Retina (tissue), 1 donor: ENCODE results near the gene TGFB2.

ENCODE experiments used
- DNase-seq: peaks from one replicate; pipeline ENCODE4 v3.0.0-alpha.2; 2016

TGFB2 gene

DNA sequence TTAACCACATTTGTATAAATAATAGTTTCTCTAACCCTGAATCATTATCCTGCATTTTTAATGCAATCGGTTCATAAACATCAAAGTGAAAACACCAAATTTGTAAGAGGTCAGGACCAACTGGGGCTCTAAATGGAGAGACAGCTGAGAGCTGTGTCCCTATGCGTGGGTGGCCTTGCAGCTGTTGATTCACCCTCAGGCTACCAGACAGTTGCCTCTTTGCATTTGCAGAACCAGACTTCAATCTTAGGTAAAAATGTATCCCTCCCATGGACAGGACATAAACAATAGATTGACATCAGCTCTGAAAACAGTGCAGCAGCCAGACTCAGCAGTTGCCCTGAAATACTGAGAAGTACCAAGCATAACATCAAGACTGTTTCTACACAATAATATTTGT is 8.8 kb upstream of the TGFB2 start:
- peak; percentile 56 for DNase-seq

DNA sequence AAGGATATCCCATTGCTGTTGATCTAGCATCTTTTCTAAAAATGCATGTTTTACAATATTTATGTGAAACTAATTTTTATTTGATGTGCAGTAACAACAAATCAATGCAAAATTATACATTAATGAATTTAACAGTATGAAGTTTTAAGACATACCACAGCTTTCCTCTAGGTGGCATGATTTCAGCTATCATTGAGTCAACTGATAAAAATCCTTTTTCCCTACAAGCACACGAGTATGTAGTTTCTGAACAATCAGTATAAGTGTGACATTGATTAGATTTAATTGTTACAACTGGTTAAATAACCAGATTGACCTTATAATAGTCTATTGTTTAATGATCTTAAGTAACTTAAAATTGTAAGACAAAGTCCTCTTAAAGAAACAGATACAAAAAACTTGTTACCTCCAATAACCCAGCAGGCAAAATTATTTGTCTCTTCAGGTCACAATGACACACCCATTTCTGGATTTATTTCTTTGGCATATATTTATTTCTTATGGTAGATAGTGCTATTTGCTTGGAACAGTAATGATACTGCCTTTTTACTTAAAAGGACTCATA is 5.8 kb upstream of the TGFB2 start:
- no peak for DNase-seq

DNA sequence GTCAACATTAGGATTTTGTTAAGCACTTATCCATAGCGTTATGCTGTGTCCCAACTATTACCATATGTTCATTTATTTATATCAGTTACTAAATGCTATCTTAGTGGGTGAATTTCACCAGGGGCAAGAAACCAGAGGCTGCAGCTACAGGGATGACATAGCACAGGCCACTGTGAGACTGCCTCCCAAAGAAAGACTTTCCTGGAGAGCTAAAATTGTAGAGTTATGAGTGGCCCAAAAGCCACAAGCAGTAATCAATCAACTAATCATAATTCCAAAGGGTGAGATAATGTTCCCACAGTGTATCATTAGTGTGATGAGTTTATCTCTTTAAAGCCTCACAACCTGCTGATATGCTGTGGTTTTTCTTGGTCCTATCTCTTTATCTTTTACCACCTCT is 3.8 kb upstream of the TGFB2 start:
- DNase-seq: no peak

DNA sequence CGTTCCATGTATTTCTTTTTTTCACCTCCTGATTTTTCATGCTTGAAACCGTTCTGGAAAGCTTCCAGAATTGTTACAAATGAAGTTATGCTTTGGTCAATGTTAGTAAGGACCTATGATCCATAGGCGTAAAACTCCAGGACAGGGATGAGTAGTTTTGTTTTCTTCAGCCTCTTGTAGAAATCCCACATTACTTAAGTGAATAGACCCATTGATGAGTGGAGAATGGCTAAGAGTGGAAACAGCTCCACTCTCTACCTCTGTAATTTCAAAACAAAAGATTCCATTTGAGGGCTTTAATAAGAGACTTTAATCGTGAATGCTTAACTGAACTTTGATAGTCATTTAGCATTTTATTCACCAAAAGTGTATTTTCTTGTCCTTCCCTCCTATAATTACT is 3.0 kb upstream of the TGFB2 start:
- no peak for DNase-seq

DNA sequence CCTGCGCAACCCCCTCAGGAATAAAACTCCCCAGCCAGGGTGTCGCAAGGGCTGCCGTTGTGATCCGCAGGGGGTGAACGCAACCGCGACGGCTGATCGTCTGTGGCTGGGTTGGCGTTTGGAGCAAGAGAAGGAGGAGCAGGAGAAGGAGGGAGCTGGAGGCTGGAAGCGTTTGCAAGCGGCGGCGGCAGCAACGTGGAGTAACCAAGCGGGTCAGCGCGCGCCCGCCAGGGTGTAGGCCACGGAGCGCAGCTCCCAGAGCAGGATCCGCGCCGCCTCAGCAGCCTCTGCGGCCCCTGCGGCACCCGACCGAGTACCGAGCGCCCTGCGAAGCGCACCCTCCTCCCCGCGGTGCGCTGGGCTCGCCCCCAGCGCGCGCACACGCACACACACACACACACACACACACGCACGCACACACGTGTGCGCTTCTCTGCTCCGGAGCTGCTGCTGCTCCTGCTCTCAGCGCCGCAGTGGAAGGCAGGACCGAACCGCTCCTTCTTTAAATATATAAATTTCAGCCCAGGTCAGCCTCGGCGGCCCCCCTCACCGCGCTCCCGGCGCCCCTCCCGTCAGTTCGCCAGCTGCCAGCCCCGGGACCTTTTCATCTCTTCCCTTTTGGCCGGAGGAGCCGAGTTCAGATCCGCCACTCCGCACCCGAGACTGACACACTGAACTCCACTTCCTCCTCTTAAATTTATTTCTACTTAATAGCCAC is 696 bp downstream of the TGFB2 start:
- peak; percentile 95 for DNase-seq

DNA sequence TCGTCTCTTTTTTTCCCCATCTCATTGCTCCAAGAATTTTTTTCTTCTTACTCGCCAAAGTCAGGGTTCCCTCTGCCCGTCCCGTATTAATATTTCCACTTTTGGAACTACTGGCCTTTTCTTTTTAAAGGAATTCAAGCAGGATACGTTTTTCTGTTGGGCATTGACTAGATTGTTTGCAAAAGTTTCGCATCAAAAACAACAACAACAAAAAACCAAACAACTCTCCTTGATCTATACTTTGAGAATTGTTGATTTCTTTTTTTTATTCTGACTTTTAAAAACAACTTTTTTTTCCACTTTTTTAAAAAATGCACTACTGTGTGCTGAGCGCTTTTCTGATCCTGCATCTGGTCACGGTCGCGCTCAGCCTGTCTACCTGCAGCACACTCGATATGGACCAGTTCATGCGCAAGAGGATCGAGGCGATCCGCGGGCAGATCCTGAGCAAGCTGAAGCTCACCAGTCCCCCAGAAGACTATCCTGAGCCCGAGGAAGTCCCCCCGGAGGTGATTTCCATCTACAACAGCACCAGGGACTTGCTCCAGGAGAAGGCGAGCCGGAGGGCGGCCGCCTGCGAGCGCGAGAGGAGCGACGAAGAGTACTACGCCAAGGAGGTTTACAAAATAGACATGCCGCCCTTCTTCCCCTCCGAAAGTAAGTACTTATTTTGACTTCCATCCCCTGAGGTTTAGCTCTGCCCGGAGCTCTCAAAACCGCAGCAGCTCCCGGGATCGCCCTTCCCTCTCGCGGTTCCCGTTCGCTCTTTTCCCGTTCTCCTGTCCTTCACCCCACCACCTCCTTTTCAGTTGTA is 1.5 kb downstream of the TGFB2 start:
- peak; percentile 76 for DNase-seq

DNA sequence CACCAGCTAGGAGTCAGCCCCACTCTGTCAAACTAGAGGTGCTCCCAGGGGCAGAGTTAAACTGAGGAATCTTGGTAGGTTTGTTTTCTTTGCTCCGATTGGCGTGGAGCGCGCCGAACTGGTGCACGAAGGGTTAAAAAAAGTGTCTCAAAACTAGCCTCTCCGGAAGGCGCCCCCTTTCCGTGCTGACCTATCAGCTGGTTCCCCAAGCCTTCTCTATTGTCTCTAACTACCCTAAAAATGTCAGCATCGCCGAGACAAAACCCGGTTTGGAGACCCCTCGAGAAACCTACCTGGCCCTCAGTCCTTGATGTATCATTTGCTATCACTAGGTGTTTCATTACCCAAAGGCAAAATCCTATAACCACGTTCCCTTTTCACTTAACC is 2.2 kb downstream of the TGFB2 start:
- peak; percentile 75 for DNase-seq

DNA sequence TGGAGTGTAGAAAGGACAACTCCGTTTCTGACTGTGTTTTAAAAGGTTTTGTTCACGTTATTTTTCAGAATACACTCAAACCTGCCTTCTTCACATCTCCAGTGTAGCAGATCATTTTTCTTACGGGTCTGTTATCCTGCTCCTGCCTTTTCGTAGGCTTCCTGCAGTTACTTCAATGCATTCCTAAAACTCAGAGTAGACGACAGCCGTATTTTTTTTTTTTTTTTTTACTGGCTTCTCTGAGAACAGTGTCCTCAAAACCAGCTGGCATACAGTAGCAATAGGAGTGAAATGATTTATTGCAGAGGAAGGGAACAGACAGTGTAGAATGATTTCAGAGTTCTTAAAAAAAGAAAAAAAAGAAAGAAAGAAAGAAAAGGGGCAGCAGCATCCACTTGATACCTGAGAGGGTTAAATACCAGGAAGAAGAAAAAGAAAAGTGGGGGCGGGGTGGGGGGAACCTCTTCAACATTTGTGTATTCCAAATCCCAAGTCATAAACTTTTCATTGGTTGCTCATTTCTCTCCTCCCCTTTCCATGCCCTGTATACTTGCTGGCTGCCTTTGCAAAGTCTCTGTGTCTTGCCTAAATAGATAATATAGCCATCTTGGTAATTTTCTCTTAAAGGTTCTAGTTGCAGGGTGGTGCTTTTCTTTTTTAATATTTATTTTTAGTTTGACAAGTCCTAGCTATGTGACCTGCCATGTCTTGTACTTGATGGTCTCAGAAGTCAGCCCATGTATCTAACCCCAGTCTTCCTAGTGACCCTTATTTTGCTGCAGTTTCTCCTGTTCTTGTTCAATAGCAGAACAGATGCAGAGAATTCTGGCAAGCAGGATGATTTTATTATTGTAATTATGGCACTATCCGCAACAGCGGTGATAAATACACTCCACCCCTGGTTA is 2.8 kb downstream of the TGFB2 start:
- peak; percentile 65 for DNase-seq

DNA sequence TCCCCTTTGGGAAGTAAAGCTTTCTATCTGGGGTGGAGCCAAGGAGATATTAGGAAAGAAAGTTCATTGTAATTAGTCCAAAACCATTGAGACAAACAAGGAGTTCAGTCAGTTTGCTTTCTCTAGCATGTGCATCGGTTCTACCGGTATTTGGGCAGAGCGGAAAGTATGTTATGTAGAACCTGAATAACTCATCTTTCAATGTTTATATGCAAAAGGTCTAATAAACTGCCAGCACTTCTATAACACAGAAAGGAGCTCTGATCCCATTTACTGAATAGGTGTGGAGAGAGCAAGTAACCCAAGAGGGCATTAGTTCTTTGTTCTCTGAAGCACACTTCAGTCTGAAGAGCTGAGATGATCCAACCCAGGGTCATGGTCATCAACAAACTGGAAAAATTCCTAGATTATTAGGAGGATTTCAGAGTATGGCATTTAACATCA is 3.5 kb downstream of the TGFB2 start:
- DNase-seq: peak; percentile 57

DNA sequence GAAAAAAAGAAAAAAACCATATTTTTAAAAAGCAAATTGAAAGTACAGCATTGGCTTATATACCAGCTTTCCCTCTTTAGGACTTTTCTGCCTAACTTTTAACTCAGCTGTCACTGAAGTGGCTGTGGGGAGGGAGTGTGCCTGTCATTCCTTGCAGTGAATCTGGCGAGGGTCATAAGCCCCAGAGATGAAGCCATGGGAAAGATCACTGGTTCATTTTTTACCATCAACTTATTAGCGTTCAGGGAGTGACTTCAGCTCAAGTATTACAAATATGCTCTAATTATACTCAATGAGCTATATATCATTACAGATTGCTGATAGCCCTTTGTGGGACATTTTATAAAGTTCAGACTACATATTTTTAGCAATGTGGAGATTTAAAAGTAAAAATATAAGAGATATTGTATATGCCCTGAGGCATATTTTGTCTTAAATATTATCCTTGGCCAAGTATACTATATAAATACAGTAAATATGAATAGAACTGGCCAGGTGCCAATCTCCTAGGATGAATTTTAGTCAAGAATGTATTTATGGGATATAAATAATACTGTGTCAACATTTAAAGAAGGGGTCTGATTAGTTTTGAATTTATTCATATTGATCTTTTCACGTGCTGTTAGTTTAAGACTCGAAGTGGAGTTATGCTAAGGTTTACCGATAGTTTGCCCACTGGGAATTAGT is 4.4 kb downstream of the TGFB2 start:
- no peak for DNase-seq

DNA sequence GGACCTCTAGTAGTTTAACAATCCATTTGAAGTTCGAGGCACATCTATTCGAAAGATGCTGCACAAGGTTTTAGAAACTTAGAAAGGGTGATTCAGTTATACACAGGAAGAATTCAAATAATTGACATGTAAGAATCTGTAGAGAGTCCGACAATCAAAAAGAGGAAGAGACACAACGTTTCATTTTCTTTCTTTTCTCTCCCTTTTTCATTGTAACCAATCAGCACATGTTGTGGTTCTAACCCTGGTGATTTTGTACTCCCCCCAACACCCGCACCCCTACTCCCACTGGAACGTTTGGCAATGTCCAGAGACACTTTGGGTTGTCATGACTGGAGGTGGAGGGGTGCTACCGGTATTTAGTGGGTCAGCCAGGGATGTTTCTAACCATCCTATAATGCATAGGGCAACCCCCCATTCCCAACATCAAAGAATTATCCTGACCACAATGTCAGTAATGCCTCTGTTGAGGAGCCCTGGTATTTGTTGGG is 4.9 kb downstream of the TGFB2 start:
- DNase-seq: no peak

DNA sequence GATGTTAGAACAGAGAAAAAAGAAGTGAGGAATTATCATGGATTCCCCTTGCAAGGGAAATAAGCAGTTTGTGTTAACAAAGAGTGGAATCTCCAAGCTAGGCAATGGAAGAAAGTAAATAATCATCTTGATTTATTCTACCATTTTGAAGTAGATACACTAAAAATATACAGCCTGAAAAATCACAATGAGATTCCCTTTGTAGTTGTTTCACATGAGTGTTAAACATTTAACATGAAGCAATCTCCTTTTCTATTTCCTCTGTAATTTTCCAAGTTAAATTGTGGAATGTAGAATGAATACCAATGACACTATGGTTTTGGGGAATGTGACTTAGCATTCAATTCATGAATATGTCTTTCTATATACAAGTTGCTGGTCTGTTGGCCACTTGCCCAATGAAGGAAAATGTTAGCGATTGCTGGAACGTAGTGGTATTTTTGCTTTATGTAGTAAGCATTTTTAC is 5.7 kb downstream of the TGFB2 start:
- no peak for DNase-seq

DNA sequence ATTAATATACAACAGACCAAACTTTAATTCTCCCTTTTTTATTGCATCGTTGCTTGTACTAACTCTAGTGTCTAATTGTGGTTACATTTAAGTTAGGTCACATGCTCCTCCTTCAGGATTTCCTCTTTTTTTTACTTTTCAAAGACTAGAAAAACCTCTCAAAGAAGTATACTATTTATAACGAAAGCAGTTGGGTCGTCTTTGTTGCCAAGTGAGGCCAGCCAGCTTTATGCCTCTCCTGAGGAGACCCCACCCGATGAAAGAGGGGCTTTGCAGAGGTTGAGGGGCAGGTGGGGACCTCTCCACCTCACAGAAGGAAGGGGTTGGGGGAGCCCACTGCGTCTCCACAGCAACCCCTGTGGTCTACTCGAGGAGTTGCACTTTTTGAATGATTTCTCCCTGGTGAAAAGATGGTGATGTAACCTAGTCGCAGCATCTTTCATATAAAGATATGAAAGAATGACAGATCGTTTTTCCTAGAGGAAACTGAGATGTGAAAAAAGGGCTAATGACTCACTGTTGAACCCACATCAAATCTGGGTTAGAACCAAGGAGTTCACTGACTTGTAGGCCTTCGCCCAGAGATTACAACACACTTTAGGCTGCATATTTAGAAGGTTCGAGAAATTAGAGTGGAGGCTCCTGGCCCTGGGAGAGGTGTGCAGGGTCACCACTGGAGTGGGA is 6.4 kb downstream of the TGFB2 start:
- DNase-seq: no peak

DNA sequence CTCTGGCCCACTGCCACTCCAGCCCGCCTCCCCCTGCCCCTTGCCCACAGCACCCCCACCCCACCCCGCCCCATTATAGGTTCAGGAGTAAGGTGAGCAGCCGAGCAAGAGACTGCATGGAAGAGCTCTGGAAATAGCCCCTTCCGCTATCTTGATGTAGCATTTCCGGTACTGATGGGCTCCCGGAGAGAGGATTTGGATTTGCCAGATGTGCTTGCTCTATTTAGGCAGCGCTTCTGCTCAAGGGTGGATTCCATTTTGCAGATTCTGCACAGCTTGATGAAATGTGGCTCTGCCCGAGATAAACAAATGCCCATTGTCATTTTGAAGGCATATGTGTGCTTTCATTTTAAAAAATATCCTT is 6.9 kb downstream of the TGFB2 start:
- DNase-seq: no peak

DNA sequence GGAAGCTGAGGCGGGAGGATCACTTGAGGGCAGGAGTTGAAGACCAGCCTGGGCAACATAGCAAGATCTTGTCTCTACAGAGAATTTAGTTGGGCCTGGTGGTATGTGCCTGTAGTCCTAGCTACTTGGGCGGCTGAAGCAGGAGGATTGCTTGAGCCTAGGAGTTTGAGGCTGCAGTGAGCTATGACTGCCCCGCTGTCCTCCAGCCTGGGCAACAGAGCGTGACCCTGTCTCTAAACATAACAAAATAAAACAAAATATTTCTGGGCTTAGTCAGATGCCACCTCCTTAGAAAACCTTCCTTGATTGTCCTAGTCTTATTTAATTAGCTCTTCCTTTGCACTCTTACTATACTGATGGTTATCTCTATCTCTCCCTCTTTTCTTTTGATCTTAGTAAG is 8.5 kb downstream of the TGFB2 start:
- DNase-seq: no peak

DNA sequence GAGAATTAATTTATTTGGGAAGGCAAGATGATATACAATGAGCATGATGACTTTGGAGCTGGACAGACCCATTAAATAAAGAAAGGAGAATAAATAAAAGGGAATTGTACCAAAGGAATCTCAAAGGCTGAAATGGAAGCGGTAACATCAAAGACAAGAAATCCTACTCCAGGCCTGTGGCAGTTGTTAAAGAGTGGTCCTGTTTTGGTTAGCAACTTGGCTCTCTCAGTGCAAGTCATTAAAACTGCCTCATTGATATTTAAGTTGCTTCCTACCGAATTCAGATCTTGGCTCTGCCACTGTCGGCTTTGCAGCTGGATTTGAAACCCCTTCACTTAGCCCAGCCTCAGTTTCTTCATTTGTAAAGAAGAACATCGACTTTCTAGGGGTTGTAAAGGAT is 10.1 kb downstream of the TGFB2 start:
- DNase-seq: no peak

DNA sequence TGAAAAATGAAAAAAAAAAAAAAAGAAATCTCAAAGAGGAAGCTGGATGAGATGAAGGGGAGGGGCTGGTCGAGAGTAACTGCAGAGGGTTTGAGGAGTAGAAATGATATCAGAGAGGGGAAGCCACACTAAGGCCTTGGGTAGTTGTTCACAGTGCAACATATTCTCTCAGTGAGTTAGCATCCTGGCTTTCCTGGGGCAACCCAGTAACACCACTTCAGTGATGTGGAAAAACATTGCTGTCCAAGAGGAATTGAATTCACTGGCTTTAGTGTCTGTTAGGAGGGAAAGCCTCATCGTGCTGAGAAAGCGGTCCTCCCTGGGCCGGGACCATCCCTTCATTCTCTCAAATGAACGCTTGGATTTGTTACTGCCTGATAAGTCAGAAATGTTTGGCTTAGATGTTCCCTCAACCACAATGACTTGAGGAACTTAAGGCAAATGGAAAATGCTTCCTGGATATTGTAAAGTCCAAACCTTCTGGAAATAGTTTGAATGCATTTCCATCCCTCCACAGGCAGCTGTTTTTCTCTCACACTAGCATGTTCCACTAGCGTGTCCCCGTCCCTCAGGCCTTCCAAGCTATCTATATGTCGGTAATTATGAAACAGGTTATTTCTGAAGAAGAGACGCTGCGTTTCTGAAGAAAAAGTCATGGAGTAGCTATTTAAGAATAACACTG is 12.2 kb downstream of the TGFB2 start:
- DNase-seq: no peak

DNA sequence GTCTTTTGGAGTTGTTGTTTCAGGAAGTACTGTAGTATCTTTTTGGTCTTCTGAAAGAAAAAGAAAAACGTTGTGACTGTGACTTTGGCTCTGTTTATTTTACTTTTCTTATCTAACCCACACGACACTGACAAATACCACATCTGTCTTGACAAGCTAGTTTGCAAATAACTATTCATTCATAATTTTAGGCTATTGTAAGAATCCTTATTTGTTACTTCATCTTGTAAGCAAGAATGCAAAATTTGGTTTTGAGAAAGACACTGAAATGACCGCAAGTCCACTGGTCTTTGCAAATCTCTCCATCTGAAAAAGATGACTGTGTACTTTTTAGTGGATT is 12.7 kb downstream of the TGFB2 start:
- no peak for DNase-seq

DNA sequence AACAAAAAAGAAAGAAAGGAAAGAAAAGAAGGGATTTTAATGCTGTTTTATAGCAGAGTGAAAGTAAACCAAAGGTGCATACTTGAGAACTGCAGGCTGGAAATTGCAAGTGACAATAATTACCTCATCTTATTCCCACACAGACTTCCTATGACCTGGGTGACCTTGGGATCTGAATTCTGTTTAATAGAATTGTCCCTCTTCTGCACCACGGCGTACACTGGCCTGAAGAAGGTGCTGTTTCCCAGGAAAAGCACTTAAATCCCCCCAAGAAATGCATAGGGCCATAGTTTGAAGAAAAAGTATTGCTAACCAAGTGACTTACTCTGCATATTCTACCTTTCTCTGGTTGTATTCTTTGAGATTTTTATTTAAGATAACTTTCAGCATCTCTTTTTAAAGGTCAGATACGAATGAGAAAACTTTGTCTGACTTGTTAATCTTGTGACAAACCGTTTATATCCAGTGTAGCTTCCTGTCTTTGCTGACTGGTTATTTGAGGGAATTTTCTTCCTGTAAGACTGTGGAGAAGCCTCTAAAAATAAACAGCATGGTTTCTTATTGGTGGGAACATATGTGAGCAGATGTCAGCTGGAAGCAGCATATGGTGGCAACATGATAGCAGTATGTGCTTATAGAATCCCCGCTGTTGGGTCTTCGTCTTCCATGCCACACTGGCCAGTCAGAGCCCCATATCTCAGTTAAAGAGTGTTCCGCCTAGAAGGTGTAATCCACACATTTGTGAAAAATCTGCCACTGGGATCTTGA is 16.3 kb downstream of the TGFB2 start:
- DNase-seq: no peak

DNA sequence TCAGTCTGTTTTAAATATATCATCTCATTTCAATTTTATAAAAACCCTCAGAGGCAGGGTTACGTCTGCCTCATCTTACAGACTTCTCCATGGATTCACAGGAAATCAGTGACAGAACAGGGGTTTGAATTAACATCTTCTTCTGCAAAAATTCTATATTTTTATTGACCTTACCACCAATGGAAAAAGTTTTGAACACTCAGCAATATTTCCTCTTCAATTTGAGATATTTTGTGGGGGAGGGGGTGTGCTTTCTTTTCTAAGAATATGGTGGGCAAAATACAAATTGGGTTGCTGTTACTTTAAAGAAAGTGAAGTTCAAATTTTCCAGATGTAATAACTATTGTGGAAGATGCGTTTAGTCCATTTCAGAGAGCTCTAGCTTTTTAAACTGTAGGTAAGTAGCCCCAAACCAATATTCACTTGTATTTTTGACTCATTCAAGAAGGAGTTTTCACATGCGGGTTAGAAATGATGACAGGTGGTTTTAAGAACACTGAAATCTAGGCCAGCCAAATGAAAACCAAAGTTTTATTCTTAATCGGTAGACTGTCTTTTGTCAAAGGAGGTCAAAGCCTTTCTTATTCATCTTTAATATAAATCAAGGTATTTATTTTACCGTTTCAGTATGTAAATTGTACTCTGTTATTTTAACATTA is 17.4 kb downstream of the TGFB2 start:
- no peak for DNase-seq
